Endothelial cell of umbilical vein (primary cell): ENCODE results near the gene ELOVL5. TPM values are rescaled to one million over a fixed set of nuclear protein-coding genes. Genes with fewer than 3 reads are reported as not detected.
"Not testable (repeated sequence)": the region's sequence is repeated elsewhere in the genome, so short reads cannot be mapped to it uniquely, and the experiment has no call there.

Experiments used
- BruUV-seq: library from RNA; stranded (reverse); fragments of 400-500 nt; replicated peaks from 2 replicates; lab custom pipeline; 2021; lab: Mats Ljungman, UMichigan
- CTCF ChIA-PET: fragments of 300-600, 350-600 bp; sonication (Branson Sonifier 250); formaldehyde crosslinking; loops from one replicate; lab custom pipeline; 2021; ENCODE audit warnings: antibody characterized with exemption, inconsistent platforms; lab: Charles Lee
- POLR2A ChIA-PET: fragments of 300-600, 350-600 bp; sonication (Branson Sonifier 250); formaldehyde crosslinking; loops from one replicate; lab custom pipeline; 2021; ENCODE audit warnings: antibody characterized with exemption, inconsistent platforms; lab: Charles Lee
- DNase-seq: peaks from one replicate; pipeline ENCODE4 v3.0.0-alpha.2; 2011; ENCODE audit warnings: low read depth, low spot score
- FAIRE-seq: peaks from 2 replicates; lab custom pipeline; 2011; peaks lifted over from hg19 to GRCh38; lab: Jason Lieb, UNC
- H2AFZ ChIP-seq: 2 replicates; pipeline ENCODE4 v1.6.0; 2012; ENCODE audit warnings: low read depth, low read length, control low read depth, inconsistent platforms
- H3K27ac ChIP-seq: 2 replicates; pipeline ENCODE4 v1.5.1; 2011; ENCODE audit warnings: low read depth, mild to moderate bottlenecking, control low read depth, low read length, moderate library complexity; ENCODE audit not compliant: insufficient read depth
- H3K27me3 ChIP-seq, 2 experiments: 2 replicates each; pipeline versions ENCODE4 v1.6.0 to v1.6.1; 2011; ENCODE audit warnings: low read length in 2 of 2, mixed read lengths in 1 of 2; ENCODE audit not compliant: control insufficient read depth in 2 of 2, insufficient read depth in 2 of 2
- H3K36me3 ChIP-seq, 2 experiments: 2 replicates in 1 of 2; 3 replicates in 1 of 2; pipeline ENCODE4 v1.5.1; 2011; ENCODE audit warnings: low read length in 2 of 2, mild to moderate bottlenecking in 1 of 2, moderate library complexity in 1 of 2; ENCODE audit not compliant: control insufficient read depth in 2 of 2, insufficient read depth in 2 of 2; ENCODE audit errors: extremely low read depth in 1 of 2
- H3K4me1 ChIP-seq: 3 replicates; pipeline ENCODE4 v1.5.1; 2011; ENCODE audit warnings: mild to moderate bottlenecking, low read length; ENCODE audit not compliant: control insufficient read depth, insufficient read depth; ENCODE audit errors: extremely low read depth
- H3K4me2 ChIP-seq: 2 replicates; pipeline ENCODE4 v1.6.1; 2011; ENCODE audit warnings: low read length, control low read depth, mixed read lengths; ENCODE audit not compliant: insufficient read depth
- H3K4me3 ChIP-seq, 3 experiments: fragments of 200-600 bp in 1 of 3; sonication (generic), shearing (Covaris generic) in 1 of 3; replicated peaks in 1 of 3; 2 replicates each; pipeline ENCODE4 v1.5.1; 2011 to 2016; ENCODE audit warnings: control low read depth in 3 of 3, low read length in 3 of 3, mild to moderate bottlenecking in 2 of 3, inconsistent platforms in 1 of 3, low read depth in 1 of 3, moderate library complexity in 1 of 3; ENCODE audit not compliant: insufficient read depth in 1 of 3
- H3K79me2 ChIP-seq: 2 replicates; pipeline ENCODE4 v1.6.0; 2012; ENCODE audit warnings: low read length, inconsistent platforms; ENCODE audit not compliant: control insufficient read depth, insufficient read depth
- H3K9ac ChIP-seq: replicated peaks from 2 replicates; pipeline ENCODE3; 2011; ENCODE audit warnings: low read length, control low read depth; ENCODE audit not compliant: insufficient read depth; ENCODE audit errors: extremely low read depth
- H3K9me1 ChIP-seq: replicated peaks from 3 replicates; pipeline ENCODE4 v1.6.0; 2011; ENCODE audit warnings: mild to moderate bottlenecking, low read length; ENCODE audit not compliant: control insufficient read depth, insufficient read depth; ENCODE audit errors: extremely low read depth
- H3K9me3 ChIP-seq: replicated peaks from 2 replicates; pipeline ENCODE4 v1.5.1; 2012; ENCODE audit warnings: low read length, inconsistent platforms; ENCODE audit not compliant: control insufficient read depth, insufficient read depth
- H4K20me1 ChIP-seq: replicated peaks from 2 replicates; pipeline ENCODE3; 2011; ENCODE audit warnings: mild to moderate bottlenecking, low read length; ENCODE audit not compliant: control insufficient read depth, insufficient read depth; ENCODE audit errors: extremely low read depth
- EZH2 ChIP-seq: IDR thresholded peaks from 2 replicates; pipeline ENCODE4 v1.6.1; 2012; ENCODE audit warnings: borderline replicate concordance, low read depth, mild to moderate bottlenecking, moderate library complexity, low read length, inconsistent platforms; ENCODE audit not compliant: severe bottlenecking
- FOS ChIP-seq: IDR thresholded peaks from 2 replicates; pipeline ENCODE4 v1.6.1; 2011; ENCODE audit warnings: mild to moderate bottlenecking, low read length, moderate library complexity, borderline replicate concordance; ENCODE audit not compliant: insufficient read depth
- GATA2 ChIP-seq: IDR thresholded peaks from 2 replicates; pipeline ENCODE4 v1.7.0; 2011; ENCODE audit warnings: low read depth, mild to moderate bottlenecking, moderate library complexity, mixed read lengths, low read length; ENCODE audit not compliant: insufficient read length, insufficient read depth
- JUN ChIP-seq: IDR thresholded peaks from 2 replicates; pipeline ENCODE4 v1.6.1; 2011; ENCODE audit warnings: borderline replicate concordance, low read depth; ENCODE audit not compliant: insufficient read length, insufficient read depth
- MYC ChIP-seq: IDR thresholded peaks from one replicate; pipeline ENCODE4 v1.6.1; 2011; ENCODE audit warnings: mild to moderate bottlenecking, low read depth, low read length
- POLR2A ChIP-seq: IDR thresholded peaks from 2 replicates; pipeline ENCODE4 v1.6.1; 2012; ENCODE audit warnings: low read depth, mild to moderate bottlenecking, control low read depth, low read length
- POLR2AphosphoS5 ChIP-seq: IDR thresholded peaks from 2 replicates; pipeline ENCODE4 v1.6.1; 2012; ENCODE audit warnings: low read depth, mild to moderate bottlenecking, control low read depth, low read length, moderate library complexity; ENCODE audit not compliant: insufficient read depth
- dilution Hi-C: fragments of 300-500 bp; cut with MboI; formaldehyde crosslinking; loops from one replicate; pipeline ENCODE4 v1.15.0; 2019; ENCODE audit warnings: low sequenced_read_pairs; ENCODE audit not compliant: extremely low pct_ligation_motif_present
- intact Hi-C: fragments of 100-400 bp; cut with micrococcal nuclease; formaldehyde crosslinking; loops from one replicate; pipeline ENCODE4 v1.10.0; 2022
- polyA plus RNA-seq, 4 experiments: library from polyadenylated mRNA; depleted of rRNA in 3 of 4; stranded (reverse) in 3 of 4; unstranded in 1 of 4; fragments of >200 nt; gene quantifications; 2 replicates each; pipeline versions ENCODE4 v1.2.1 to v1.2.3, GENCODE V29; 2011 to 2012; ENCODE audit warnings: missing spikeins in 1 of 4
- total RNA-seq: library from RNA; stranded (reverse); gene quantifications from 2 replicates; pipeline ENCODE4 v1.2.3, GENCODE V29; 2021
- TF ChIP-seq, protein P1 (sequence below): IDR thresholded peaks from 2 replicates; pipeline ENCODE4 v1.6.1; 2011; ENCODE audit not compliant: insufficient read depth, insufficient read length
- TF ChIP-seq, protein P2 (sequence below), 2 donors: IDR thresholded peaks; 1 replicate in 1 of 2; 2 replicates in 1 of 2; pipeline ENCODE4 v1.5.1; 2011; ENCODE audit warnings: low read length in 2 of 2, mild to moderate bottlenecking in 2 of 2, moderate library complexity in 2 of 2, control low read depth in 1 of 2, inconsistent platforms in 1 of 2, low read depth in 1 of 2; ENCODE audit not compliant: insufficient read depth in 1 of 2; ENCODE audit errors: extremely low read depth in 1 of 2

Gene ELOVL5
- total and polyA plus RNA-seq, 2 donors (not counting 3 experiments of a cell fraction or from before 2014, with no cell fraction given), result 85.9 to 140 TPM

DNA sequence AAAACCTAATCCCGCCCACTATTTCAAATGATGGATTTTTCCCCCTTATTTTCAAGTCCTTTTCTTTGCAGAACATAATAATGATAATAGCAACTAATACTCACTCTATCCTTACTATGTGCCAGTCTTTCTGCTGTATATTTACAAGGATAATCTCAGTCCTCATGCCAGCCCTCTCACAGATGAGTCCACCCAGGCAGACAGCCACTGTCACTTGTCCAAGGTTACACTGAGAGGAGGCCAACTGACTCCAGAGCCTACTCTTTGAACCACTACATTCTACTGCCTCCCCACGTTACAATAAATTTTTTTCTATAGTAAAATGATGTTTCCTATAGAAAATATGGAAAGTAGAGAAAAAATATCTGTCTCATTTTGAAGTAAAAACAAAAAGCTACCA, 30.9 kb downstream of the ELOVL5 start:
- Histone ChIP-seq H4K20me1 (peaks cover 12% of the 10 kb centered on the region), H3K36me3 (no peaks in the 10 kb centered on the region), H2AFZ (no peak overlapping the region), H3K4me2 (no peak overlapping the region), H3K9me3 (no peaks in the 10 kb centered on the region), H3K9me1 (no peaks in the 10 kb centered on the region), H3K27ac (no peak overlapping the region), H3K9ac (no peak overlapping the region), H3K4me3 (no peak overlapping the region), H3K27me3 (no peaks in the 10 kb centered on the region), H3K79me2 (peaks cover 92% of the 10 kb centered on the region), H3K4me1 (peaks cover 29% of the 10 kb centered on the region)
- ChIA-PET CTCF (interaction anchor here (1.0 to 1.4 kb wide), 3 partner anchors 9 to 24 kb away, joined by 3 read pairs; no protein-coding TSS in a partner anchor), POLR2A (no interaction called here)
- dilution Hi-C loops, result no loop called here
- TF ChIP-seq GATA2 (no peak), POLR2A (no peak), FOS (no peak), POLR2AphosphoS5 (no peak), EZH2 (no peak), MYC (no peak), JUN (no peak)
- TF ChIP-seq, protein P1, sequence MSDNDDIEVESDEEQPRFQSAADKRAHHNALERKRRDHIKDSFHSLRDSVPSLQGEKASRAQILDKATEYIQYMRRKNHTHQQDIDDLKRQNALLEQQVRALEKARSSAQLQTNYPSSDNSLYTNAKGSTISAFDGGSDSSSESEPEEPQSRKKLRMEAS, result no peak
- TF ChIP-seq, protein P2, sequence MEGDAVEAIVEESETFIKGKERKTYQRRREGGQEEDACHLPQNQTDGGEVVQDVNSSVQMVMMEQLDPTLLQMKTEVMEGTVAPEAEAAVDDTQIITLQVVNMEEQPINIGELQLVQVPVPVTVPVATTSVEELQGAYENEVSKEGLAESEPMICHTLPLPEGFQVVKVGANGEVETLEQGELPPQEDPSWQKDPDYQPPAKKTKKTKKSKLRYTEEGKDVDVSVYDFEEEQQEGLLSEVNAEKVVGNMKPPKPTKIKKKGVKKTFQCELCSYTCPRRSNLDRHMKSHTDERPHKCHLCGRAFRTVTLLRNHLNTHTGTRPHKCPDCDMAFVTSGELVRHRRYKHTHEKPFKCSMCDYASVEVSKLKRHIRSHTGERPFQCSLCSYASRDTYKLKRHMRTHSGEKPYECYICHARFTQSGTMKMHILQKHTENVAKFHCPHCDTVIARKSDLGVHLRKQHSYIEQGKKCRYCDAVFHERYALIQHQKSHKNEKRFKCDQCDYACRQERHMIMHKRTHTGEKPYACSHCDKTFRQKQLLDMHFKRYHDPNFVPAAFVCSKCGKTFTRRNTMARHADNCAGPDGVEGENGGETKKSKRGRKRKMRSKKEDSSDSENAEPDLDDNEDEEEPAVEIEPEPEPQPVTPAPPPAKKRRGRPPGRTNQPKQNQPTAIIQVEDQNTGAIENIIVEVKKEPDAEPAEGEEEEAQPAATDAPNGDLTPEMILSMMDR (IDR thresholded peaks at IDR 0.05; ENCODE audit: extremely low read depth in 1 of 2, insufficient read depth in 1 of 2, low read depth in 1 of 2, low read length in 2 of 2), result no peak
- DNase-seq (no peak), FAIRE-seq (no peak)
- intact Hi-C loops, result loop anchor here (2.0 kb wide), 1 partner anchor 21 kb away; no protein-coding TSS in a partner anchor
- no TSS peak for BruUV-seq

DNA sequence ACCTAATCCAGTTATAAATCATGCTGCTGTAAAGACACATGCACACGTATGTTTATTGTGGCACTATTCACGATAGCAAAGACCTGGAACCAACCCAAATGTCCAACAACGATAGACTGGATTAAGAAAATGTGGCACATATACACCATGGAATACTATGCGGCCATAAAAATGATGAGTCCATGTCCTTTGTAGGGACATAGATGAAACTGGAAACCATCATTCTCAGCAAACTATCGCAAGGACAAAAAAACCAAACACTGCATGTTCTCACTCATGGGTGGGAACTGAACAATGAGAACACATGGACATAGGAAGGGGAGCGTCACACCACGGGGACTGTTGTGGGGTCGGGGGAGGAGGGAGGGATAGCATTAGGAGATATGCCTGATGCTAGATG, 31.5 kb downstream of the ELOVL5 start:
- POLR2A ChIA-PET, DNase-seq, H3K9me3 ChIP-seq, H3K36me3 ChIP-seq, H3K27me3 ChIP-seq, H4K20me1 ChIP-seq, H3K27ac ChIP-seq, dilution Hi-C loops, H3K4me3 ChIP-seq, H3K9ac ChIP-seq, H3K4me2 ChIP-seq, H3K9me1 ChIP-seq, H2AFZ ChIP-seq, BruUV-seq, FAIRE-seq: not testable (repeated sequence)
- Histone ChIP-seq H3K79me2 (peaks cover 92% of the 10 kb centered on the region), H3K4me1 (peaks cover 32% of the 10 kb centered on the region)
- CTCF ChIA-PET, result interaction anchor here (1.1 to 1.5 kb wide), 3 partner anchors 20 to 30 kb away, joined by 4 to 6 read pairs (median 4); no protein-coding TSS in a partner anchor
- intact Hi-C loops, result loop anchor here (2.0 kb wide), 1 partner anchor 22 kb away; no protein-coding TSS in a partner anchor
